Neural cell (in vitro differentiated cells): ENCODE measurements around the gene OR1E2.
"Not testable (repeated sequence)": the region's sequence is repeated elsewhere in the genome, so short reads cannot be mapped to it uniquely, and the experiment has no call there.

ENCODE experiments used
- CTCF ChIP-seq: fragments of 450-650 bp; IDR thresholded peaks from 2 replicates; pipeline ENCODE4 v1.5.1; 2014; ENCODE audit warnings: antibody characterized with exemption, mild to moderate bottlenecking, moderate library complexity; ENCODE audit not compliant: poor library complexity, severe bottlenecking
- EP300 ChIP-seq: fragments of 450-650 bp; conservative IDR thresholded peaks from 2 replicates; pipeline ENCODE4 v1.6.1; 2014; ENCODE audit warnings: antibody characterized with exemption, mild to moderate bottlenecking, moderate library complexity; ENCODE audit not compliant: poor library complexity, severe bottlenecking
- RAD21 ChIP-seq: fragments of 450-650 bp; conservative IDR thresholded peaks from 2 replicates; pipeline ENCODE4 v1.6.1; 2014; ENCODE audit warnings: antibody characterized with exemption, mild to moderate bottlenecking, moderate library complexity
- TAF1 ChIP-seq: IDR thresholded peaks from 2 replicates; pipeline ENCODE4 v1.6.1; 2012; ENCODE audit warnings: low read depth

DNA sequence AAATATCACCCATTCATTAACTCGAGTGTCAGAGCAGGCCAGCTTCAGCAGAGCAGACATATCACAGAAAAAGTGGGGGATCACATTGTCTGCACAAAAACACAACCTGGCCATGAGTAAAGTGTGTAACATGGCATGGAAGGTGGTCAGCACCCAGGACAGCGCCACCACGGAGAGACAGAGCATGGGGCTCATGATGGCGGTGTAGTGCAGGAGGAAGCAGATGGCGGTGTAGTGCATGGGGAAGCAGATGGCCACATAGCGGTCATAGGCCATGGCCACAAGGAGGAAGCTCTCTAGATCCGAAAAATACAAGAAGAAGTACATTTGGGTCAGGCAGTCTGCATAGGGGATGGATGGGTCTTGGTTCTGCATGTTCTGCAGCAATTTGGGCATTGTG, 426 bp downstream of the OR1E2 start:
- not testable (repeated sequence) for TF ChIP-seq CTCF, EP300, RAD21, TAF1
